OCI-LY7 (cell line): ENCODE results near the gene SNX25. TPM values are rescaled to one million over a fixed set of nuclear protein-coding genes. Genes with fewer than 3 reads are reported as not detected.

Experiments used
- BruUV-seq: library from RNA; stranded (reverse); fragments of 400-500 nt; replicated peaks from 2 replicates; lab custom pipeline; 2021; lab: Mats Ljungman, UMichigan
- CTCF ChIA-PET: fragments of 300-600 bp; sonication (Branson Sonifier 250); formaldehyde crosslinking; loops from one replicate; lab custom pipeline; 2022; ENCODE audit warnings: antibody characterized with exemption; ENCODE audit not compliant: unreplicated experiment; lab: Charles Lee
- POLR2A ChIA-PET: fragments of 300-600 bp; sonication (Branson Sonifier 250); formaldehyde crosslinking; loops from one replicate; lab custom pipeline; 2022; ENCODE audit warnings: antibody characterized with exemption; lab: Charles Lee
- DNase-seq: peaks from one replicate; pipeline ENCODE4 v3.0.0-alpha.2; 2015; ENCODE audit warnings: low spot score
- H2AFZ ChIP-seq: fragments of 200-600 bp; sonication (generic), shearing (Covaris generic); 2 replicates; pipeline ENCODE4 v1.6.1; 2014; ENCODE audit warnings: mild to moderate bottlenecking, antibody characterized with exemption, low read length, moderate library complexity
- H3K27ac ChIP-seq: fragments of 200-600 bp; sonication (generic); 2 replicates; pipeline ENCODE4 v1.5.1; 2014; ENCODE audit warnings: mixed run types, low read depth, mild to moderate bottlenecking, moderate library complexity, low read length, inconsistent platforms; ENCODE audit not compliant: poor library complexity, severe bottlenecking
- H3K36me3 ChIP-seq: fragments of 200-600 bp; sonication (generic); 2 replicates; pipeline ENCODE4 v1.6.1; 2014; ENCODE audit warnings: mild to moderate bottlenecking, antibody characterized with exemption, low read length, moderate library complexity, mixed read lengths; ENCODE audit not compliant: insufficient read depth
- H3K4me1 ChIP-seq: fragments of 200-600 bp; sonication (generic); 2 replicates; pipeline ENCODE4 v1.5.1; 2014; ENCODE audit warnings: mild to moderate bottlenecking, low read length; ENCODE audit not compliant: insufficient read depth, poor library complexity, severe bottlenecking
- H3K4me2 ChIP-seq: fragments of 200-600 bp; sonication (generic); 2 replicates; pipeline ENCODE4 v1.6.1; 2014; ENCODE audit warnings: mild to moderate bottlenecking, low read length
- H3K4me3 ChIP-seq: fragments of 200-600 bp; sonication (generic); 2 replicates; pipeline ENCODE4 v1.5.1; 2014; ENCODE audit warnings: mild to moderate bottlenecking, low read depth, low read length; ENCODE audit not compliant: poor library complexity, severe bottlenecking
- H3K79me2 ChIP-seq: fragments of 200-600 bp; sonication (generic); 2 replicates; pipeline ENCODE4 v1.6.1; 2016; ENCODE audit warnings: low read depth, mild to moderate bottlenecking, low read length, moderate library complexity, mixed read lengths; ENCODE audit not compliant: insufficient read depth
- H3K9me2 ChIP-seq: fragments of 200-600 bp; sonication (generic); 2 replicates; pipeline ENCODE4 v1.6.1; 2016; ENCODE audit warnings: mild to moderate bottlenecking, low read length, mixed read lengths; ENCODE audit not compliant: insufficient read depth
- H3K9me3 ChIP-seq: fragments of 200-600 bp; sonication (generic); 2 replicates; pipeline ENCODE4 v1.6.1; 2014; ENCODE audit warnings: mild to moderate bottlenecking, mixed run types, low read length, mixed read lengths
- H4K20me1 ChIP-seq: fragments of 200-600 bp; sonication (generic); 2 replicates; pipeline ENCODE4 v1.6.1; 2014; ENCODE audit warnings: mild to moderate bottlenecking, antibody characterized with exemption, low read length, moderate library complexity, mixed read lengths; ENCODE audit not compliant: insufficient read depth
- CTCF ChIP-seq: fragments of 200-600 bp; sonication (generic); conservative IDR thresholded peaks from 2 replicates; pipeline ENCODE4 v1.5.1; 2014; ENCODE audit warnings: mild to moderate bottlenecking, antibody characterized with exemption, low read length, moderate library complexity, mixed read lengths
- EZH2phosphoT487 ChIP-seq: fragments of 200-600 bp; sonication (generic); IDR thresholded peaks from 2 replicates; pipeline ENCODE4 v1.6.1; 2018; ENCODE audit warnings: low read depth, borderline replicate concordance, mild to moderate bottlenecking, mixed run types, antibody characterized with exemption, low read length, moderate library complexity, mixed read lengths
- intact Hi-C: fragments of 100-400 bp; cut with micrococcal nuclease; formaldehyde crosslinking; loops from one replicate; pipeline ENCODE4 v1.10.0; 2022; ENCODE audit not compliant: unreplicated experiment
- total RNA-seq, 2 experiments: library from RNA; depleted of rRNA in 1 of 2; stranded (reverse); fragments of >200 nt in 1 of 2; shearing (Covaris generic) in 1 of 2; gene quantifications; 2 replicates each; pipeline ENCODE4 v1.2.3, GENCODE V29; 2014 to 2022

Gene SNX25
- total RNA-seq, 2 experiments from 2014 or later, result 33.7 to 55.6 TPM

- H3K27ac ChIP-seq, result no peak overlapping the region
- H2AFZ ChIP-seq, result no peak overlapping the region
- ChIA-PET CTCF (no interaction called here), POLR2A (no interaction called here)
- H3K4me1 ChIP-seq, result peaks cover 5% of the 10 kb centered on the region
- H3K36me3 ChIP-seq, result peaks cover 82% of the 10 kb centered on the region
- no peaks in the 10 kb centered on the region for H3K79me2 ChIP-seq
- no TSS peak for BruUV-seq
- H3K4me3 ChIP-seq, result no peak overlapping the region
- DNase-seq, result no peak
- intact Hi-C loops, result no loop called here
- H3K9me3 ChIP-seq, result no peaks in the 10 kb centered on the region
- H3K4me2 ChIP-seq, result no peak overlapping the region
- no peaks in the 10 kb centered on the region for H4K20me1 ChIP-seq
- H3K9me2 ChIP-seq, result no peaks in the 10 kb centered on the region
- TF ChIP-seq EZH2phosphoT487 (no peak), CTCF (no peak)
Observed at GRCh38 chr4:185317880-185318279, 108.5 kb downstream of the SNX25 start.

DNA sequence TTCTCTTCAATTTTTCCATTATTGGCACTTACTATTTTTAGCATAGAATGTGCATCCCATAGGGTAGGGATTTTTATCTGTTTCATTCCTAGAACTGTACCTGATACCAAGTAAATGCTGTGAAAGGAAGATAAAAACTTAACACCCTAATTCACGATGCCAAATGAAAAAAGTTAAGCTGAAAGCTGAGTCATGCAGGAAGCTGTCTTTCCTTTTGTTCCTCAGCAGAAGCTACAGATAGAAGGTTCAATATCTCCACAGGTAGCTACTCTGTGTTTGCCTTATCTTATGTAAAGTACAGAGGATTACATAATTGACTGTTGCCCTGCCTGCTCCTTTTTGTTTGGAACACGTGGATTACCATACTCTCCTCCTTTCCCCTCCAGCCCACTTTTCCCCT lies 109.3 kb downstream of the SNX25 start:
- no peaks in the 10 kb centered on the region for H4K20me1 ChIP-seq

More for the DNA sequence above, 109.3 kb downstream of the SNX25 start:
- no peaks in the 10 kb centered on the region for H3K9me2 ChIP-seq
- DNase-seq, result no peak
- ChIA-PET CTCF (no interaction called here), POLR2A (no interaction called here)
- H3K27ac ChIP-seq, result no peak overlapping the region
- H2AFZ ChIP-seq, result no peak overlapping the region
- peaks cover 82% of the 10 kb centered on the region for H3K36me3 ChIP-seq
- TF ChIP-seq CTCF, result no peak
- no peak for TF ChIP-seq EZH2phosphoT487
- BruUV-seq, result no TSS peak
- intact Hi-C loops, result no loop called here
- peaks cover 5% of the 10 kb centered on the region for H3K4me1 ChIP-seq
- H3K9me3 ChIP-seq, result no peaks in the 10 kb centered on the region
- no peak overlapping the region for H3K4me2 ChIP-seq
- H3K4me3 ChIP-seq, result no peak overlapping the region
- H3K79me2 ChIP-seq, result no peaks in the 10 kb centered on the region
